ENCODE measurements around the gene SNX13.

The SNX13 gene

GRCh38 chr7:17844514-17845196 is 95.6 kb downstream of the SNX13 start:
- H3K27ac ChIP-seq (ENCODE audit: poor library complexity, severe bottlenecking) = peak overlapping the region; percentile 55
- DNase-seq (ENCODE audit: low spot score) = no peak
- ATAC-seq (ENCODE audit: low read depth) = peak; percentile 42; the same call in 2 of the 3 replicates
- TF ChIP-seq, protein P1, sequence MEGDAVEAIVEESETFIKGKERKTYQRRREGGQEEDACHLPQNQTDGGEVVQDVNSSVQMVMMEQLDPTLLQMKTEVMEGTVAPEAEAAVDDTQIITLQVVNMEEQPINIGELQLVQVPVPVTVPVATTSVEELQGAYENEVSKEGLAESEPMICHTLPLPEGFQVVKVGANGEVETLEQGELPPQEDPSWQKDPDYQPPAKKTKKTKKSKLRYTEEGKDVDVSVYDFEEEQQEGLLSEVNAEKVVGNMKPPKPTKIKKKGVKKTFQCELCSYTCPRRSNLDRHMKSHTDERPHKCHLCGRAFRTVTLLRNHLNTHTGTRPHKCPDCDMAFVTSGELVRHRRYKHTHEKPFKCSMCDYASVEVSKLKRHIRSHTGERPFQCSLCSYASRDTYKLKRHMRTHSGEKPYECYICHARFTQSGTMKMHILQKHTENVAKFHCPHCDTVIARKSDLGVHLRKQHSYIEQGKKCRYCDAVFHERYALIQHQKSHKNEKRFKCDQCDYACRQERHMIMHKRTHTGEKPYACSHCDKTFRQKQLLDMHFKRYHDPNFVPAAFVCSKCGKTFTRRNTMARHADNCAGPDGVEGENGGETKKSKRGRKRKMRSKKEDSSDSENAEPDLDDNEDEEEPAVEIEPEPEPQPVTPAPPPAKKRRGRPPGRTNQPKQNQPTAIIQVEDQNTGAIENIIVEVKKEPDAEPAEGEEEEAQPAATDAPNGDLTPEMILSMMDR (IDR thresholded peaks at IDR 0.05; ENCODE audit: poor library complexity, severe bottlenecking) = no peak
- H3K4me3 ChIP-seq (ENCODE audit: severe bottlenecking) = no peak overlapping the region
- H3K4me1 ChIP-seq (ENCODE audit: insufficient read depth, poor library complexity, severe bottlenecking) = peaks cover 16% of the 10 kb centered on the region
- peaks cover 27% of the 10 kb centered on the region for H3K36me3 ChIP-seq (ENCODE audit: low read depth)
- no peaks in the 10 kb centered on the region for H3K9me3 ChIP-seq (ENCODE audit: severe bottlenecking)
- H3K27me3 ChIP-seq (ENCODE audit: insufficient read depth, poor library complexity, severe bottlenecking) = no peaks in the 10 kb centered on the region

- H3K27me3 ChIP-seq (ENCODE audit: insufficient read depth, poor library complexity, severe bottlenecking) = no peaks in the 10 kb centered on the region
- no peak overlapping the region for H3K4me3 ChIP-seq (ENCODE audit: severe bottlenecking)
- DNase-seq (ENCODE audit: low spot score) = no peak
- peak overlapping the region; percentile 55 for H3K27ac ChIP-seq (ENCODE audit: poor library complexity, severe bottlenecking)
- no peak for ATAC-seq (ENCODE audit: low read depth)
- peaks cover 33% of the 10 kb centered on the region for H3K36me3 ChIP-seq (ENCODE audit: low read depth)
- no peaks in the 10 kb centered on the region for H3K9me3 ChIP-seq (ENCODE audit: severe bottlenecking)
- H3K4me1 ChIP-seq (ENCODE audit: insufficient read depth, poor library complexity, severe bottlenecking) = peaks cover 16% of the 10 kb centered on the region
- TF ChIP-seq, protein P1 (IDR thresholded peaks at IDR 0.05; ENCODE audit: poor library complexity, severe bottlenecking) = no peak
Measured at GRCh38 chr7:17844022-17844421, 96.3 kb downstream of the SNX13 start.

DNA sequence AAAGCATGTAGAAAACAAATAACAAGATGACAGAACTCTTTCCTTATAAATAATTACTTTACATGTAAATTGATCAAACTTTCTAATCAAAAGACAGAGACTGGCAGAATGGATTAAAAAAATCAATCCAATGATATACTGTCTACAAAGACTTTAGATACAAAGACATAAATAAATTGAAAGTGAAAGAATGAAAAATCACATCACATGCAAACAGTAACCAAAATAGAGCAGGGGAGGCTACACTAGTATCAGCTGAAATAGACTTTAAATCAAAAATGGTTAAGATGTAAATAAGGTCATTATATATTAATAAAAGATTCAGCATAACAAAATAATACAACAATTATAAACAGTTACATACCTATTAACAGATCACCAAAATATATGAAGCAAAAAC is 97.3 kb downstream of the SNX13 start:
- no peaks in the 10 kb centered on the region for H3K27me3 ChIP-seq (ENCODE audit: insufficient read depth, poor library complexity, severe bottlenecking)
- peaks cover 16% of the 10 kb centered on the region for H3K4me1 ChIP-seq (ENCODE audit: insufficient read depth, poor library complexity, severe bottlenecking)
- TF ChIP-seq, protein P1 (IDR thresholded peaks at IDR 0.05; ENCODE audit: poor library complexity, severe bottlenecking) = no peak
- ATAC-seq (ENCODE audit: low read depth) = no peak
- DNase-seq (ENCODE audit: low spot score) = no peak
- H3K9me3 ChIP-seq (ENCODE audit: severe bottlenecking) = no peaks in the 10 kb centered on the region
- no peak overlapping the region for H3K4me3 ChIP-seq (ENCODE audit: severe bottlenecking)
- H3K36me3 ChIP-seq (ENCODE audit: low read depth) = peaks cover 41% of the 10 kb centered on the region
- H3K27ac ChIP-seq (ENCODE audit: poor library complexity, severe bottlenecking) = no peak overlapping the region

- TF ChIP-seq, protein P1 (IDR thresholded peaks at IDR 0.05; ENCODE audit: poor library complexity, severe bottlenecking) = no peak
- peaks cover 29% of the 10 kb centered on the region for H3K36me3 ChIP-seq (ENCODE audit: low read depth)
- ATAC-seq (ENCODE audit: low read depth) (no peak), DNase-seq (ENCODE audit: low spot score) (no peak)
- H3K27me3 ChIP-seq (ENCODE audit: insufficient read depth, poor library complexity, severe bottlenecking) = no peaks in the 10 kb centered on the region
- H3K27ac ChIP-seq (ENCODE audit: poor library complexity, severe bottlenecking) = no peak overlapping the region
- H3K9me3 ChIP-seq (ENCODE audit: severe bottlenecking) = peaks cover 3% of the 10 kb centered on the region
- no peaks in the 10 kb centered on the region for H3K4me1 ChIP-seq (ENCODE audit: insufficient read depth, poor library complexity, severe bottlenecking)
- no peak overlapping the region for H3K4me3 ChIP-seq (ENCODE audit: severe bottlenecking)
Measured at GRCh38 chr7:17832820-17833355, 107.4 kb downstream of the SNX13 start.

DNA sequence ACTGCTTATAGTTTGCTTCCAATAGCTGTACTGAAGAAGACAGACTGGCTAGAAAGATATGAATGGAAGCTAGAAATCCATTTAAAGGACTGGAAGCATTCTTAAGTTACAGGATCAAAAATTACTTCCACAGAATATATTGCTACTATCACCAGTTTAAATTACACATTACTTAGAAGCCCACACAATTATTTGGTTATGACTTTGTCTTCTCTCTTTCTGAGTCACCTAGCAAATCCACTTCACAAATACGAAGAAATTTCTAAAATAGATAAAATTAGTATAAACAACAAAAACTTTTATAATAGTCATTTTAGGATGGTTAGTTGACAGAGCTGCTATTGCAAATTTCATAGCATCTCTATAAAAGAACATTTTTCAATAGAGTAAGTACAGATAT is 108.1 kb downstream of the SNX13 start:
- Histone ChIP-seq H3K27me3 (ENCODE audit: insufficient read depth, poor library complexity, severe bottlenecking) (no peaks in the 10 kb centered on the region), H3K36me3 (ENCODE audit: low read depth) (peaks cover 25% of the 10 kb centered on the region)

More for the DNA sequence above, 108.1 kb downstream of the SNX13 start:
- TF ChIP-seq, protein P1 (IDR thresholded peaks at IDR 0.05; ENCODE audit: poor library complexity, severe bottlenecking) = no peak
- DNase-seq (ENCODE audit: low spot score) (no peak), ATAC-seq (ENCODE audit: low read depth) (no peak)
- peaks cover 3% of the 10 kb centered on the region for H3K9me3 ChIP-seq (ENCODE audit: severe bottlenecking)
- no peaks in the 10 kb centered on the region for H3K4me1 ChIP-seq (ENCODE audit: insufficient read depth, poor library complexity, severe bottlenecking)
- H3K27ac ChIP-seq (ENCODE audit: poor library complexity, severe bottlenecking) = no peak overlapping the region
- H3K4me3 ChIP-seq (ENCODE audit: severe bottlenecking) = no peak overlapping the region
